GM19455 (cell line): Measurements from ENCODE around the gene BSND.
"Not testable (repeated sequence)": the region's sequence is repeated elsewhere in the genome, so short reads cannot be mapped to it uniquely, and the experiment has no call there.

ENCODE experiments used
- ATAC-seq: cut with Tn5 transposase; IDR thresholded peaks from one replicate; pipeline ENCODE4 v1.9.1; 2021; ENCODE audit not compliant: unreplicated experiment

BSND gene

DNA sequence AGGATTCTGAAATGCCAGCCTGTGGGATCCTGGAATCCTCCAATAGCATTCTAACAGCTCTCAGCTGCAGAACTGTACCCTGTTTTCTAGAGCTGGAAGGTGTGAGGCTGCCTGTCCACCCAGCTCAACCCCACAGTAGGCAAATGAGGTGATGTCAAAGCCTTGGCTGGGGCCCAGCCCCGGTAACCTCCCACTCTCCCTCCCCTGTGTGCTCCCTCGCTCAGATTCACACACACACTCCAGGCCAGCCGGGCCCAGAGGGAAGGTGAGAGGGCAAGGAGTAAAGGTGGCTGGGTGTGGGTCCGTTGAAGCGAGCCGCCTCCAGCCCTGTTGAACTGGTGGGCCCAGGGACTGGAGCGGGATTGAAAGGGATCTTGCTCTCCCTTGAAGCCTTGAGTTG is at the start of gene BSND:
TSS of gene BSND (plus strand) at position 257 of the 400 bp plus-strand sequence. CDS start 254 bp downstream, outside the sequence.
- no peak for ATAC-seq

DNA sequence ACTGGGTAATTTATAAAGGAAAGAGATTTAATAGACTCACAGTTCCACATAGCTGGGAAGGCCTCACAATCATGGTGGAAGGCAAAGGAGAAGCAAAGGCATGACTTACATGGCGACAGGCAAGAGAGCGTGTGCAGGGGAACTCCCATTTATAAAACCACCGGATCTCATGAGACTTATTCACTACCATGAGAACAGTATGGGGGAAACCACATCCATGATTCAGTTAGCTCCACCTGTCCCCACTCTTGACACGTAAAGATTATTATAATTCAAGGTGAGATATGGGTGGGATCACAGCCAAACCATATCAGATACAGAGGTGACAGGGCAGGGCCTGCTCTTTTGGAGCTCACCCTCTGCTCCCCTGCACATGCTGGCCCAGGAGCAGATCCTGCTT is 49.7 kb upstream of the BSND start:
- ATAC-seq, result no peak

DNA sequence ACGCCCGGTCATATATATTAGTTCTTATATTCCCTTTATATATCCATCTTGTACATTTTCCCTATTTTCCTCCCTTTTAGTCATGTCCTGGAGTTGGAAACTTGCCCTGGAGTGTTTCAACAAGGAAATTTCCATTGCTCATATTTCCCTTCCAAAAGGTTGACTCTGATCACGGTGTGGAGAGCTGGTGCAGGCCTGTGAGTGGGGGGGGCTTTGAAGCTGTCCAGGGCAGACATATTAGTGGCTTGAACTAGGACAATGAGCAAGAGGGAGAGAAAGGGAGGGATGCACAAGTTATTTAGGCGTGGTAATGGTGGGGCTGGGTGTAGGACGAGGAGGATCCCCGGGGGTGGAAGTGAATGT is 48.7 kb upstream of the BSND start:
- ATAC-seq, result no peak

DNA sequence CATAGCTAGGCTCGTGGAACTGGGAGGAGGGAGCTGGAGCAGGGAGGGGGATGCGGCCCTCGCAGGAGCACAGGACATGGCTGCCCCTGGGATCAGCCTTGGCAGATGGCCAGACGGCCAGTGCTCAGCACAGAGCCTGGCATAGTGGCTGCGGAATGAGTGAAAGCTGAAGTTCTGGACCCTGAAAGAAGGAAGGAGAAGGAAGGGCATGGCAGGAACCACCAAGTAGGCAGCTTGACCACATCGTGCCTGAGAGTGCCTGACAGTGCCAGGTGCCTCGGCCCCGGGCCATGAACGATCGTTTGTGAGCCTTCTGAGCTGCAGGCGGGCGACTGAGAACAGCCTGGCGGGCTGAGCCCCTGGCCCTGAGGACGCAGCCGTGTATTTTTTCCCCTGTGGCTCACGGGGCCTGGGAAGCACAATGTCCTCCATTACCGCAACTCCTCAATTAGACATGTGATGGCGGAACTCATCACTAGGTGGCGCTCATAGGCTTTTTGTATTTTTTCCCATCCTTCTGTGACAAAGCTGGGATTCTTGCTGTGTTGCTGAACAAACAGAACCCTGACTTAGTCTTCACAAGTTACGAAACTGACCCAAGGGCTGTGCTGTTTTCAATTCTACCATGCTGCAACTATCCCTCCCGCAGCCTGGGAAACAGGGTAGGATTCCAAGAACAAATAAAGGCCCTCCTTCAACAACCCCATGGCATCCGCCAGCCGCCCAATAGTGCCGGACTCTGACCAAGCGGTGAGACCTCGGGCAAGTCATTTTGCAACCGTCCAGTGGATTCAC is 48.2 kb upstream of the BSND start:
- ATAC-seq, result no peak

DNA sequence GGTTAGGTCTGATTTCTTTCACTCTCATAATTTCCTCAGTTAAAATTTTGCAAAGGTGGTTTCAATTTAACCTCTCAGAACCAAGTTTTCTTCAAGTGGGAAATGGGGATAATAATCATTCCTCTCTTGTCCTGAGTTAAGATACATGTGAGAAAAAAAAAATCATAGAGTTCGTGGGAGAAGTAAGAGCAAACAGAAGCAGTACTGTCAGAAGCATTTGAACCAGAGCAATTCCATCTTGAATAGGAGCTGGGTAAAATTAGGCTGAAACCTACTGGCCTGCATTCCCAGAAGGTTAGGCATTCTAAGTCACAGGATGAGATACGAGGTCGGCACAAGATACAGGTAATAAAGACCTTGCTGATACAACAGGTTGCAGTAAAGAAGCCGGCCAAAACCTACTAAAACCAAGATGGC is 46.9 kb upstream of the BSND start:
- ATAC-seq, result no peak

DNA sequence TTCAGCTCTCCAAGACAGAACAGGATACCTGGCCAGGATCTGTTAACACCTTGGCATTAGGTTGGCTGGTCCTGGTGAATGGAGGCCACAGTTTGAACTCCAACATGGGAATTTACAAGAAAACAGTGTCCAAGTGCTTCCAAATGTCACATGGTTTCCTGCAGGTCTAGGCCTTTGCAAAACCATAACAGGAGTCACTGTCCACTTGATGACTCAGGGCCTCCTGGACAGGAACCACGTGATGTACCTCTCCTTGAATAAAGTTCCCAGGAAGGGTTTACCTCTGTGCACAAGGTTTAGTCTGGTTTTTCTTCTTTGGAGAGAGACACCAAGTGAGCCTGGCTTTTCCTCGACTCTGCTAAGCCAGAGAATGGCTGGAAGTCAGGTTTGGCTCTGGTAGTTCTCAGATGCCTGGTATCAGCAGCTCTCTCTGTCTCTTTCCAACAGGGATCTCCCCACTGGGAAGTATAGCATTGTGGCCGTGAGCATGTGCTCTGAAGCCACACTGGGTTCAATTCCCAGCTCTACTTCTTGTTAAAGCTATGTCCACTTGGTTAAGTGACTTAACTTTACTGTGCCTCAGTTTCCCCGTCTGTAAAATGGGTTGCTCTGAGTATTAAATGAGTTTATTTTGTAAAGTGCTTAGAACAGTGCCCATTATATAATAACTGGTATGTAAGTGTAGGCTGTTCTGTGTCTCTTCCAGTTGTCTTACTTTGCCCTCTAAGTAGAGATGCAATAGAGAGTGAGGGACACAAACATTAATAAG is 45.6 kb upstream of the BSND start:
- ATAC-seq, result no peak

DNA sequence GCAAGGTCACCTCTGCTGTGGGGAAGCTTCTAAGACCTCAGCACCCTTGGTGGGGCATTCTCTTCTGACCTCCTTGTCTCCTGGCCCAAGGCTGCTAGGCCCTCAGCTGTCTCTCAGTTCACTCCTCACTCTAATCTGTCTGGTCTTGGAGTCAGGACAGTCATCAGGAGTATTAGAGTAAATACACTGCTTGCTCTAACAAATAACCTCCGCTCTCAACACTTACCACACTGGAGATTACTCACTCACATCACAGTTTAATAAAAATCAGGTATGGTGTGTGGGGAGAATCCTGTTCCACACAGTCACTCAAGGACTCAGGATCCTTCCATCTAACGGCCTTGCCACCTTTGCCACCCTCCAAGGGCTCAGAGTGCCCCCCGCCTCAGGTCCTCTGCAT is 44.9 kb upstream of the BSND start:
- no peak for ATAC-seq

DNA sequence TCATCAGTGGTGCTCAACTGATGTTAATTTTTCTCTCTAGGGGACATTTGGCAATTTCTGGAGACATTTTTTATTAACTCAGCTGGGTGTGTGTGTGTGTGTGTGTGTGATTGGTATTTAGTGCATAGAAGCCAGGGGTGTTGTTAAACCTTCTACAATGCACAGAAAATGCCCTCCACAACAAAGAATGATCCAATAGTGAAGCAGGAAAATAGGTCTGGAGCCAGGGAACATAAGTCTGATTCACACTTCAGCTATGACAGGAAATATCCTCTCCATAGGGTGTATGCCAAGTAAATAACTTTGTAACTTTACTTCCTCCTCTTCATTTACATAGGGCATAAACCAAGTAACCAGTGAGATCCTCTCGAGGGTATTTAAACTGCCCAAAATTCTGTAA is 43.4 kb upstream of the BSND start:
- ATAC-seq, result no peak

DNA sequence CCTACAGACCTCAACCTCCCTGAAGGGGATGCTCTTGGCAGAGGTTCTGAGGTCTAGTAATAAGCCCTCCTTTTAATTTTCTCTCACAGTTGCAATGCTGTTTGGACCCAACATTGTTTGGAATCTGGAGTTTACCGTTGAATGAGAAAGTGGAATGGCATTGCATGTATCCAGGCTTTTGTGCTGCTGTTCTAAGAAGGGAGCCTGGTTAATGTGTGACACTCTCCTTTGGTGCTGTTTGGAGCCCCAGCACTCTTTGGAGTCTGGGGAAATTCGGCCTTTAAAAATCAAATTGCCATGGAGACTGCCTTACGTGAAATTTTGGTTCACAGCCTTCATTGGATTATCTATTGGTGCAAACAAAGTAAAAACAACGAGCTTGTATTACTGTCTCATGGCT is 42.0 kb upstream of the BSND start:
- no peak for ATAC-seq

DNA sequence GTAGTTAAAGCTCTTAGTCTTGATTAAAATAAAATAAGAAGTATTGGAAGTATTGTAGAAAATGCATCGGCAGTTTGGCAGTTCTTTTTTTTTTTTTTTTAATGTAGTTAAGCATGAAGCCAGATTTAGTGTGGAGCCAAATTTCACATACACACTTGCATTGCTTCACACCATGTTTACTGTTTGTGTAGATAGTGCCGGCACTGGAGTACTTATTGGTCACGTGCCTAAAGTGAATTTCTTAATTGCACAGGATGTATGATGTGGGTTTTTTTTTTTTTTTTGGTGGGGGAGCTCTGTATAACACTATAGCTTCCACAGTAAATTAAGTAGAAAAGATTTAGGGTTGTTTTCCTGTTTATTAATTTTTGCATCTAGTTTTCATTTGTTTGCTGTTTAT is 39.5 kb upstream of the BSND start:
- no peak for ATAC-seq

DNA sequence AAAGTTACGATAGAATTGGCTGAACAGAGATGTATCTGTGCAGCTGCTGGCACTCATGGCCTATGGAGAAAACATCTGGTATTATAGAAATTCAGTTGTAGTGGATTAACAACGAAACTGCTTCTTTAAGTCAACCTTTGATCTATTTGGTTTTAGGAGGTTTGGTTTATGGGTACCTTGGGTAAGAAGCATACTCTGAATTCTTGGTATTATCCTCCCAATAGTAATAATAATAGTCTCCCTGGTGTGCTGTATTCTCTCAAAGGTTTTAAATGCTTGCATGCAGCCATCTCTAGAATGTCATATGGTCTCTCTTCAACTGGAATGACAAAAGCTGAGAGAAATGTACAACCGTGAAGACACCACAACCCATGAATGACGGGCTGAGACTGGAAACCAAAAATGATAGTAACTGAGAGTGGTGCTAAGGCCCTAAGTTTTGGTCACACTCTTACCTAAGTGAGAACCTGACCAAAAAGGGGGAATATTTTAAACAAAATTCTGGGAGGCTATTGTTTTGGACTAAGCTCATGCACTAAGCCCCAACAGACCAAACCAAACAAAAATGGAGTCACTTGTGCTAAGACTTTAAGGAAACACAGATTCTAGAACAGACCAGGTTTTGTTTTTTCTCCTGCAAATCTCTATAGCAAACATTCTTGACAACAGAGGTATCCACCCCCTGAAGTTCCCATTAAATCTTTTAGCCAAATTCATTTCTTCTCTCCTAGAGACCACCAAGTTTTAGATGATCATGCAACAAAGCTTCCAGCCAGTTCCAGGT is 35.9 kb upstream of the BSND start:
- no peak for ATAC-seq

DNA sequence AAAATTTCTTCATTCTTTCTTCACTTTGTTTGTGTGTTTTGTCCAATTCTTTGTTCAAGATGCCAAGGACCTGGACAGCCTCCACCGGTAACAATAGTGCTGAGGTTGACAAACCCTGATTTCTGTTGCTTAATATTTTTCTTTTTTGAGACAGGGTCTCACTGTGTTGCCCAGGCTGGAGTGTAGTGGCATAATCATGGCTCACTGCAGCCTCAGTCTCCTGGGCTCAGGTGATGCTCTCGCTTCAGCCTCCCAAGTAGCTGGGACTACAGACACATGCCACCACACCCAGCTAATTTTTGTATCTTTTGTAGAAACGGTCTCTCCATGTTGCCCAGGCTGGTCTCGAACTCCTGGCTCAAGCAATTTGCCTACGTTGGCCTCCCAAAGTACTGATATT is 34.9 kb upstream of the BSND start:
- not testable (repeated sequence) for ATAC-seq

DNA sequence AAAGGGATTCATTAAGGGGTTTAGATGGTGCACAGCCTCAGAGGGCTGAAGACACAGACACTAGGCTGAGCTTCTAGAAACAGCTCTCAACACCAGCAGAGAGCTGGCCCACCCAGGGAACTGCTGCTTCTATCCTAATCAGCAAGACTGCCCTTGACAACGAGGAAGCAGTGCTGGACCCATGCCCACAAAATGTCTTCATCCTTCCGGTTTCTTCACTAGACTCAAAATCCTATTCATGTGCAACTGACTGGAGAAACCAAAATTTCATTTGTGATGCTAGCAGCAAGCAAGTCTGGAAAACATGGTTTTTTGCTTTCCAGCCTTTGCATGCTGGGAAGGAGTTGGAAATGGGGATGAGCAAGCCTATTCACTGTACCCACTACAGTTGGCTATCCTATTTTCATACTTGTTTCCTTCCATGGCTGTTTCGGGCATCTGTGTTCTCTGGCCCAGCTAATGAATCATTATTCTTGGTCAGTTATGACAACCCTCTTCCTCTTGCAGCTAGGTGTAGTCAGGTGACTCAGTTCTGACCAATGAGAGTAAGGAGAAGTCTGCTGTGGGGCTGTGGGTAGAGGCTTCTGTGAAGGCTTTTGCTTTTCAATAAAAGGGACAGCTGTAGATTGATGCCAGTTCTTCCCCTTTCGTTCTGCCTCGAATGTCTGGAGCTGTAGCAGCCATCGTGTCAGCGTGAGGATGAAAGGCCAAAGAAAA is 33.0 kb upstream of the BSND start:
- peak; percentile 72 for ATAC-seq

DNA sequence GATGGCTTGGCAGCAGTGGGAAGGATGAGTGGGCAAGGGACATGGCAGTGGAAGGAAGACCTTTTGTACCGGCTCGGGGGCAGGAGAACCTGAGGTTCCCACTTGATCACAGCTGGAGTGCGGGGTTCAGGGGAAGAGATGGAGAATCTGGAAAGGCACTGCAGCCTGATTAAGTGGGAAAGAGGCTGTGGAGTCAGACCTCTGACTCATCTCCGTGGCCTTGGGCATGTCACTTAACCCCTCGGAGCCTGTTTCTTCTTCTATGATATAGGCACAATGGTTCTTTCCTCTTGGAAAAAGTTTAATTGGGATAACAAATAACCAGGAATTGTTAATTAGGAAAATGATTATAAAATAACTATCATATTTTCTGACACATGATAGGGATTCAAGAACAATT is 31.4 kb upstream of the BSND start:
- no peak for ATAC-seq

DNA sequence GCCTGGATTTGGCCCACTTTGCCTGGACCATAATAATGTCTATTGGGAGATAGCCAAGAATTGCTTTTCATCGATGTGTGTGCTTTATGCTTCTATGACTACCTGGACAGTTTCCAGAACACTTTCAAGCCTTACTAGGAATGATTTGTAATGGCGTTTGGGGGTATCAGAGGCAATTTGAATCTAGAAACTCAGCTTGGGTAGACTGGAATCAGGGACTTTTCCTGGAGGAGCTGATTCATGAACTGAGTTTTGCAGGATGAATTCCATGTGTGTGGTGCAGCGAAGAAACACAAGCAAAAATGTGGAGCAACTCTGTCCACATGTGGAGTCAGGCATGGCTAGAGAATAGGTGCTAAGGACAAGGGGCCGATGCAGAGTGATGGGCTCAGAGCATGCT is 30.2 kb upstream of the BSND start:
- ATAC-seq, result no peak

DNA sequence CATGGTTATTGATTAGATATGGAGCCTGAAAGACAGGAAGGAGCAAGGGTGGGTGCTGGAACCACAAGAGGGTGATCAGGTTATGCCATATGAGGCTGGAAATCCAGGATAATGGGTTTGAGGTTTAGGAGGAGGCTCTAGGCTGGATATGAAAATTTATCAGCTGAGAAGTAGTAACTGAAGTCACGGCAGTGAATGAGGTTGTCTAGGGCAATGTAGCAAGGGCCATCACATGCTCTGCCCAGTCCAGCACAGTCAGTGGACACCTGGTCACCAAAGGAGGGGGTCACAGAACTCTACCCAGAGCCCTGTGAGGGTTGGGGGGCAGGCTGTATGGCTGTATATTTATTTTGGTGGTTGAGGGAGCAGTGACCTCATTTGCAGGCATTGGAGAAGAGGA is 28.9 kb upstream of the BSND start:
- no peak for ATAC-seq

DNA sequence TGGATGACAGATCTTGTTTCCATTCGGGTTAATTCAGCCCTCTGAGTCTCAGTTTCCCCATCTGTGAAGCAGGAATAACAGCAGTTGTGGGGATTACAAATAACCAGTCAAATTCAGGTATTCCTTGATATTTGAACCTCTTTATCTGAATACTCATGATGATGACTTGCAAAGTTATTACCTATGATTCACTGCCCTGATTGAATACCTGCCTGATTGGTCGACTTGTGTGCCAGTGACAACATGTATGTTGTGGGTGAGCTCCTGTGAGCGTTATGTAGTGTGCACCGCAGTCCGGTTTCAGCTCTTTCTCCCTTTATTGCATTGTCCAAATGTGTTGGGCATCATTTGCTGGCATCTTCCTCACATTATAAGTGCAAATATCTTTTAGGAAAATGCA is 27.8 kb upstream of the BSND start:
- no peak for ATAC-seq

DNA sequence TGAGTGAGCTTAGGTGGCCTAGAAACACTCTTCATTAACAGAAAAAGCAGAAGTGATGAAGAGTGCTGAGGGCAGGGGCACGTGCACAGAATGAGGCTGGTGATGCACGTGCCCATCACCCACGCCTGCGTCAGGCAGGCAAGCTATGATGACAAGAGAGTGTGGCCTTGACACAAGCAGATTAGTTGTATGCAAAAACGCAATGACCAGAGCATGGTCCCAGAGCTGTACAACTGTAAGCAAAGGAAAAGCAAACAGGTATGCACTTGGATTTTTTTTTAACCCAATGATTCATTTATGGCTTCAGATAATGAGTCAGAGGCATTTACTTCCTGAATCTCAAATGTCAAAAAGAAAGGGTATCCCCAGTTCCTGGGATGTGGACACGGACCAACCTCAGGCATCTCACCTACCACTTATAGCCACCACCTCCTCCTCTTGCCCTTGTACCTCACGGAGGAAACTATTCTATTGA is 27.4 kb upstream of the BSND start:
- ATAC-seq, result peak; percentile 81

DNA sequence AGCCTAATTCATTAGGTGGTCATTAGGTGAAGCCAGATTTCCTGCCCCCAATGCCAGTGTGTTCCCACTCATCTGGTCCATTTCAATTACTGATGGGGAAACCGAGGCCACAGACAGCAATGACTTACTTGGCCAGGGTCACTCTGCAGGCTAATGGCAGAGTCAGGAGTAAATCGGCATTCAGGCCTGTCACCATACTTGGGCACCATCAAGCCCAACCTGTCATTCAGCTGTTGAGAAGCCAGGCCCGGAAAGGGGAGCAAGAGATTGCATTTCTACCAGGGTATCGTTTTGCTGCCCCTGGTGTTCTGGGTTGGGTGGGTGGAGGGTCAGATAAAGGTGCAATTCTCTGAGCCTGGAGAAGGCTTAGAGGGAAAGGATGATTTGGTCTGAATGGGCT is 26.3 kb upstream of the BSND start:
- ATAC-seq, result no peak

DNA sequence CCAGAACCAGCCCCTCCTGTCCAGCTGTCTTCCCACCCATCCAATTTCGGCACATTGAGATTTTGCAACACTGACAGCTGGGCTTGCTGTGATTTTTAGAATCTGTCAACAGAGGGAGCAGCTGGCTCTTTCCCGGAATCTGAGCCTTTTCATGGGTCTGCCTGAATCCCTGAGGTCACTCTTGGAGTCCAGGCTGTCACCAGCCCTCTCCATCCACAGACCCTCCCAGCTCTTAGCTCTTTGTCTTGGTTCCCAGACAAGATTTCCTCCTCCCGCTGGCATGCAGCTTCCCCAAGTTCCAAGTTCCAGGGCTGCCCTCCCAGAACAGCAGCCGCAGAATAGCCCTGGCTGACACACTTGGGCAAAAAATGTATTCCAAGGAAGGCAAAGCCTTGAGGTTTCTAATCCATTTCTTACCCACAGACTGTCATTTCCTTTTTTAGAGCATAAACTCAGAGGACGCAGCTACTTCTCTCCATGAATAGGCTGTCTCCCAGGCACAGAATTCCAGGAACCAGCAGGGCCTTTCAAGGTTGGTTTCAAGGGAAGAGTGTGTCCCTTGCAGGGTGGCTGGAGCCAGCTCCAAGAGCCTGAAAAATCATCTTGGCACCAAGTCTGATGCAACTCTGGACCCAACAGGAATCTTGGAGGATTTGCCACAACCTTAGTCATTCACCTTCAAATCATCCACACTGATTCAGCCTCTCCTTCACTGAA is 25.4 kb upstream of the BSND start:
- no peak for ATAC-seq
